Measurements from ENCODE around the gene CLEC11A. TPM values are rescaled to one million over a fixed set of nuclear protein-coding genes. Genes with fewer than 3 reads are reported as not detected.

CLEC11A gene
- total and polyA plus RNA-seq, 2 experiments from 2014 or later = 122 to 164 TPM

Other genes with a start within 250 kb of the CLEC11A start
- gene EMC10, start 246.9 kb upstream of the CLEC11A start, total RNA-seq (2014; rRNA removed; shearing (Covaris generic)) = 92.7 and 96.6 TPM in 2 replicates
- 7.2 and 7.7 TPM in 2 replicates for gene EMC10, start 246.9 kb upstream of the CLEC11A start, polyA plus RNA-seq (2016; fragmentation: Nextera tagmentation; extraction: Ambion mirVana)
- not detected in 2 replicates for gene GARIN5A, start 246.5 kb upstream of the CLEC11A start, total RNA-seq (2014; rRNA removed; shearing (Covaris generic))
- 0.20 and 0.27 TPM in 2 replicates for gene GARIN5A, start 246.5 kb upstream of the CLEC11A start, polyA plus RNA-seq (2016; fragmentation: Nextera tagmentation; extraction: Ambion mirVana)
- gene JOSD2, start 212.2 kb upstream of the CLEC11A start, total RNA-seq (2014; rRNA removed; shearing (Covaris generic)) = 50.7 and 55.2 TPM in 2 replicates
- gene JOSD2, start 212.2 kb upstream of the CLEC11A start, polyA plus RNA-seq (2016; fragmentation: Nextera tagmentation; extraction: Ambion mirVana) = 98.5 and 108 TPM in 2 replicates
- not detected in 2 replicates for gene ASPDH, start 209.5 kb upstream of the CLEC11A start, total RNA-seq (2014; rRNA removed; shearing (Covaris generic))
- gene ASPDH, start 209.5 kb upstream of the CLEC11A start, polyA plus RNA-seq (2016; fragmentation: Nextera tagmentation; extraction: Ambion mirVana) = not detected in 2 replicates
- not detected in 2 replicates for gene LRRC4B, start 154.9 kb upstream of the CLEC11A start, total RNA-seq (2014; rRNA removed; shearing (Covaris generic))
- not detected in 2 replicates for gene LRRC4B, start 154.9 kb upstream of the CLEC11A start, polyA plus RNA-seq (2016; fragmentation: Nextera tagmentation; extraction: Ambion mirVana)
- not detected in 2 replicates for gene SYT3, start 83.5 kb upstream of the CLEC11A start, total RNA-seq (2014; rRNA removed; shearing (Covaris generic))
- gene SYT3, start 83.5 kb upstream of the CLEC11A start, polyA plus RNA-seq (2016; fragmentation: Nextera tagmentation; extraction: Ambion mirVana) = not detected in 2 replicates
- gene C19orf81, start 73.9 kb upstream of the CLEC11A start, total RNA-seq (2014; rRNA removed; shearing (Covaris generic)) = not detected in 2 replicates
- 1.1 and 1.6 TPM in 2 replicates for gene C19orf81, start 73.9 kb upstream of the CLEC11A start, polyA plus RNA-seq (2016; fragmentation: Nextera tagmentation; extraction: Ambion mirVana)
- 2.7 and 7.1 TPM in 2 replicates for gene SHANK1, start 3.6 kb upstream of the CLEC11A start, total RNA-seq (2014; rRNA removed; shearing (Covaris generic))
- 0.58 and 0.62 TPM in 2 replicates for gene SHANK1, start 3.6 kb upstream of the CLEC11A start, polyA plus RNA-seq (2016; fragmentation: Nextera tagmentation; extraction: Ambion mirVana)
- gene GPR32, start 47.1 kb downstream of the CLEC11A start, total RNA-seq (2014; rRNA removed; shearing (Covaris generic)) = not detected in 2 replicates
- gene GPR32, start 47.1 kb downstream of the CLEC11A start, polyA plus RNA-seq (2016; fragmentation: Nextera tagmentation; extraction: Ambion mirVana) = not detected in 2 replicates
- gene ACP4, start 67.1 kb downstream of the CLEC11A start, total RNA-seq (2014; rRNA removed; shearing (Covaris generic)) = not detected in 2 replicates
- gene ACP4, start 67.1 kb downstream of the CLEC11A start, polyA plus RNA-seq (2016; fragmentation: Nextera tagmentation; extraction: Ambion mirVana) = not detected in 2 replicates
- not detected in 2 replicates for gene KLK1, start 100.4 kb downstream of the CLEC11A start, total RNA-seq (2014; rRNA removed; shearing (Covaris generic))
- not detected in 2 replicates for gene KLK1, start 100.4 kb downstream of the CLEC11A start, polyA plus RNA-seq (2016; fragmentation: Nextera tagmentation; extraction: Ambion mirVana)
- gene KLK15, start 110.2 kb downstream of the CLEC11A start, total RNA-seq (2014; rRNA removed; shearing (Covaris generic)) = not detected in 2 replicates
- not detected in 2 replicates for gene KLK15, start 110.2 kb downstream of the CLEC11A start, polyA plus RNA-seq (2016; fragmentation: Nextera tagmentation; extraction: Ambion mirVana)
- not detected in 2 replicates for gene KLK3, start 131.6 kb downstream of the CLEC11A start, total RNA-seq (2014; rRNA removed; shearing (Covaris generic))
- not detected in 2 replicates for gene KLK3, start 131.6 kb downstream of the CLEC11A start, polyA plus RNA-seq (2016; fragmentation: Nextera tagmentation; extraction: Ambion mirVana)
- gene KLK2, start 150.1 kb downstream of the CLEC11A start, total RNA-seq (2014; rRNA removed; shearing (Covaris generic)) = not detected in 2 replicates
- not detected in 2 replicates for gene KLK2, start 150.1 kb downstream of the CLEC11A start, polyA plus RNA-seq (2016; fragmentation: Nextera tagmentation; extraction: Ambion mirVana)
- not detected in 2 replicates for gene KLK4, start 188.0 kb downstream of the CLEC11A start, total RNA-seq (2014; rRNA removed; shearing (Covaris generic))
- gene KLK4, start 188.0 kb downstream of the CLEC11A start, polyA plus RNA-seq (2016; fragmentation: Nextera tagmentation; extraction: Ambion mirVana) = not detected in 2 replicates
- not detected in 2 replicates for gene KLK5, start 229.7 kb downstream of the CLEC11A start, total RNA-seq (2014; rRNA removed; shearing (Covaris generic))
- 0.23 TPM in 1 of 2 replicates, not detected in the other for gene KLK5, start 229.7 kb downstream of the CLEC11A start, polyA plus RNA-seq (2016; fragmentation: Nextera tagmentation; extraction: Ambion mirVana)
- not detected in 2 replicates for gene KLK6, start 246.2 kb downstream of the CLEC11A start, total RNA-seq (2014; rRNA removed; shearing (Covaris generic))
- not detected in 2 replicates for gene KLK6, start 246.2 kb downstream of the CLEC11A start, polyA plus RNA-seq (2016; fragmentation: Nextera tagmentation; extraction: Ambion mirVana)

All from GM23248 (cell line).